OCI-LY7 (cell line): ENCODE measurements around the gene PIP5K1A. TPM values are rescaled to one million over a fixed set of nuclear protein-coding genes. Genes with fewer than 3 reads are reported as not detected.
A peak's percentile ranks its signal among the peaks of the same experiment; 100 is the strongest.

Experiments
- BruUV-seq: library from RNA; stranded (reverse); fragments of 400-500 nt; replicated peaks from 2 replicates; lab custom pipeline; 2021; lab: Mats Ljungman, UMichigan
- CTCF ChIA-PET: fragments of 300-600 bp; sonication (Branson Sonifier 250); formaldehyde crosslinking; loops from one replicate; lab custom pipeline; 2022; ENCODE audit warnings: antibody characterized with exemption; ENCODE audit not compliant: unreplicated experiment; lab: Charles Lee
- POLR2A ChIA-PET: fragments of 300-600 bp; sonication (Branson Sonifier 250); formaldehyde crosslinking; loops from one replicate; lab custom pipeline; 2022; ENCODE audit warnings: antibody characterized with exemption; lab: Charles Lee
- DNase-seq: peaks from one replicate; pipeline ENCODE4 v3.0.0-alpha.2; 2015; ENCODE audit warnings: low spot score
- H2AFZ ChIP-seq: fragments of 200-600 bp; sonication (generic), shearing (Covaris generic); 2 replicates; pipeline ENCODE4 v1.6.1; 2014; ENCODE audit warnings: mild to moderate bottlenecking, antibody characterized with exemption, low read length, moderate library complexity
- H3K27ac ChIP-seq: fragments of 200-600 bp; sonication (generic); 2 replicates; pipeline ENCODE4 v1.5.1; 2014; ENCODE audit warnings: mixed run types, low read depth, mild to moderate bottlenecking, moderate library complexity, low read length, inconsistent platforms; ENCODE audit not compliant: poor library complexity, severe bottlenecking
- H3K36me3 ChIP-seq: fragments of 200-600 bp; sonication (generic); 2 replicates; pipeline ENCODE4 v1.6.1; 2014; ENCODE audit warnings: mild to moderate bottlenecking, antibody characterized with exemption, low read length, moderate library complexity, mixed read lengths; ENCODE audit not compliant: insufficient read depth
- H3K4me1 ChIP-seq: fragments of 200-600 bp; sonication (generic); 2 replicates; pipeline ENCODE4 v1.5.1; 2014; ENCODE audit warnings: mild to moderate bottlenecking, low read length; ENCODE audit not compliant: insufficient read depth, poor library complexity, severe bottlenecking
- H3K4me2 ChIP-seq: fragments of 200-600 bp; sonication (generic); 2 replicates; pipeline ENCODE4 v1.6.1; 2014; ENCODE audit warnings: mild to moderate bottlenecking, low read length
- H3K4me3 ChIP-seq: fragments of 200-600 bp; sonication (generic); 2 replicates; pipeline ENCODE4 v1.5.1; 2014; ENCODE audit warnings: mild to moderate bottlenecking, low read depth, low read length; ENCODE audit not compliant: poor library complexity, severe bottlenecking
- H3K79me2 ChIP-seq: fragments of 200-600 bp; sonication (generic); 2 replicates; pipeline ENCODE4 v1.6.1; 2016; ENCODE audit warnings: low read depth, mild to moderate bottlenecking, low read length, moderate library complexity, mixed read lengths; ENCODE audit not compliant: insufficient read depth
- H3K9me2 ChIP-seq: fragments of 200-600 bp; sonication (generic); 2 replicates; pipeline ENCODE4 v1.6.1; 2016; ENCODE audit warnings: mild to moderate bottlenecking, low read length, mixed read lengths; ENCODE audit not compliant: insufficient read depth
- H3K9me3 ChIP-seq: fragments of 200-600 bp; sonication (generic); 2 replicates; pipeline ENCODE4 v1.6.1; 2014; ENCODE audit warnings: mild to moderate bottlenecking, mixed run types, low read length, mixed read lengths
- H4K20me1 ChIP-seq: fragments of 200-600 bp; sonication (generic); 2 replicates; pipeline ENCODE4 v1.6.1; 2014; ENCODE audit warnings: mild to moderate bottlenecking, antibody characterized with exemption, low read length, moderate library complexity, mixed read lengths; ENCODE audit not compliant: insufficient read depth
- EZH2phosphoT487 ChIP-seq: fragments of 200-600 bp; sonication (generic); IDR thresholded peaks from 2 replicates; pipeline ENCODE4 v1.6.1; 2018; ENCODE audit warnings: low read depth, borderline replicate concordance, mild to moderate bottlenecking, mixed run types, antibody characterized with exemption, low read length, moderate library complexity, mixed read lengths
- intact Hi-C: fragments of 100-400 bp; cut with micrococcal nuclease; formaldehyde crosslinking; loops from one replicate; pipeline ENCODE4 v1.10.0; 2022; ENCODE audit not compliant: unreplicated experiment
- total RNA-seq, 2 experiments: library from RNA; depleted of rRNA in 1 of 2; stranded (reverse); fragments of >200 nt in 1 of 2; shearing (Covaris generic) in 1 of 2; gene quantifications; 2 replicates each; pipeline ENCODE4 v1.2.3, GENCODE V29; 2014 to 2022
- TF ChIP-seq, protein P1 (sequence below): fragments of 200-600 bp; sonication (generic); conservative IDR thresholded peaks from 2 replicates; pipeline ENCODE4 v1.5.1; 2014; ENCODE audit warnings: mild to moderate bottlenecking, antibody characterized with exemption, low read length, moderate library complexity, mixed read lengths

The PIP5K1A gene
- total RNA-seq, 2 experiments from 2014 or later = 50.5 to 85.3 TPM

DNA sequence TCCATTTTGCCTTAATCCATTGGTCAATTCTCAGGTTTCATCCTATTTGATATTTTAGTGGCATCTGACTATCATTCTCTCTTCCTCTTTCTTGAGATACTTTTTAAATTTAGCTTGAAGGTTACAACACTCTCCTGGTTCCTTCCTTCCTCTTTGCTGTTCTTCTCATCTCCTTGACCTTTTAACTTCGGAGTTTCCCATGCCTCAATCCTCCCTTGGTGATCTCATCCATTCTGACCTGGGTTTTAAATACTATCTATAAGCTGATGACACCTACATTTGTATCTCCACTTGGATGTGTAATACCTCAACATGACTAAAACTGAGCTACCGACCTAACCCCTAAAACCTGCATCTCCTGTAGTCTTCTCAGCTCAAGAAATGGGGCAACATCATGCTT, 78.9 kb downstream of the PIP5K1A start:
- DNase-seq = peak; percentile 39
- H4K20me1 ChIP-seq = no peaks in the 10 kb centered on the region
- H3K4me3 ChIP-seq = no peak overlapping the region
- H3K36me3 ChIP-seq = no peaks in the 10 kb centered on the region
- peak overlapping the region; percentile 27 for H3K27ac ChIP-seq
- ChIA-PET CTCF (interaction anchor here (1.2 kb wide), 1 partner anchor 64 kb away, joined by 4 read pairs; no protein-coding TSS in a partner anchor), POLR2A (interaction anchor here (0.6 to 1.5 kb wide), 6 partner anchors 17 to 198 kb away, joined by 3 to 7 read pairs (median 3); partner anchors contain the start of genes PSMD4 and TNFAIP8L2)
- H3K9me2 ChIP-seq = no peaks in the 10 kb centered on the region
- no TSS peak for BruUV-seq
- H3K4me1 ChIP-seq = peaks cover 20% of the 10 kb centered on the region
- H3K4me2 ChIP-seq = peak overlapping the region; percentile 45
- intact Hi-C loops = no loop called here
- H3K9me3 ChIP-seq = no peaks in the 10 kb centered on the region
- no peak for TF ChIP-seq EZH2phosphoT487
- TF ChIP-seq, protein P1, sequence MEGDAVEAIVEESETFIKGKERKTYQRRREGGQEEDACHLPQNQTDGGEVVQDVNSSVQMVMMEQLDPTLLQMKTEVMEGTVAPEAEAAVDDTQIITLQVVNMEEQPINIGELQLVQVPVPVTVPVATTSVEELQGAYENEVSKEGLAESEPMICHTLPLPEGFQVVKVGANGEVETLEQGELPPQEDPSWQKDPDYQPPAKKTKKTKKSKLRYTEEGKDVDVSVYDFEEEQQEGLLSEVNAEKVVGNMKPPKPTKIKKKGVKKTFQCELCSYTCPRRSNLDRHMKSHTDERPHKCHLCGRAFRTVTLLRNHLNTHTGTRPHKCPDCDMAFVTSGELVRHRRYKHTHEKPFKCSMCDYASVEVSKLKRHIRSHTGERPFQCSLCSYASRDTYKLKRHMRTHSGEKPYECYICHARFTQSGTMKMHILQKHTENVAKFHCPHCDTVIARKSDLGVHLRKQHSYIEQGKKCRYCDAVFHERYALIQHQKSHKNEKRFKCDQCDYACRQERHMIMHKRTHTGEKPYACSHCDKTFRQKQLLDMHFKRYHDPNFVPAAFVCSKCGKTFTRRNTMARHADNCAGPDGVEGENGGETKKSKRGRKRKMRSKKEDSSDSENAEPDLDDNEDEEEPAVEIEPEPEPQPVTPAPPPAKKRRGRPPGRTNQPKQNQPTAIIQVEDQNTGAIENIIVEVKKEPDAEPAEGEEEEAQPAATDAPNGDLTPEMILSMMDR = no peak
- H2AFZ ChIP-seq = peak overlapping the region; percentile 66
- H3K79me2 ChIP-seq = no peaks in the 10 kb centered on the region

DNA sequence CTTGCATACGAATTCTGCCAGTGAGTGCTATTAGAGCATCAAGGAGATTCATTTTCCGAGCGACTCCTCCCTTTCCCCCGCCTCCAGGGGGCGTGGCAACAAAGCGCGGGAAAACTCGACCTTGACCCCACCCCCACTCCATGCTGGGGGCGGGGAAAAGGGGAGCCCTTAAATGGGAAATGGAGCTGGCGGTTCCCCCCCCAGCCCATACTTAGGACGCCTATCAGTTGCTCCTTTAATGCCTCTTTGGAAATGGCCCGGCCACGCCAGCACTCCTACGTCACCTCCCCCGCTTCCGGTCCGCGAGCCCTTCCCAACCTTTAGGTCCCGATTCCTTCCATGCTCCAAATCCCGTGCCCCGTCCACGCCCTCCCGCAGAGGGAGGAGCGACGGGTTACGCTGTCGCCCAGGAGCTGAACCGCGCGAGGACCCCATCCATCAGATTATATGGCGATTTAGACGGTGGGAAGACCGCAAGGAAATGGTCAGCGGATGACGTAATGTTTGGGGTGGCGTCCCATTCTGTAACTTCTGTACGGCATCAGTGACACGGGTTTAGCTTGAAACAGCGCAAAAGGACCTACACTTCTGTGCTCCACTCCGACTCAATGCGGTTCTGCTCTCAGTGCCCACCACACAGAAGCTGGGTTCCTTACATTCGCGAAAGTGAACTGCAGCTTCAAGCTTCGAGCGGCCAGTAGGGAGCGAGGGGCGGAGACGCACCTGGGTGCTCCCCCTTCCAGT, 83.0 kb downstream of the PIP5K1A start:
- peaks cover 19% of the 10 kb centered on the region; the same call in 1 of the 2 replicates for H3K79me2 ChIP-seq
- ChIA-PET POLR2A (interaction anchor here (0.5 to 1.7 kb wide), 11 partner anchors 26 to 134 kb away, joined by 3 to 7 read pairs (median 3); partner anchors contain the start of genes PSMD4 and VPS72), CTCF (interaction anchor here (0.6 to 0.7 kb wide), 2 partner anchors 19 to 995 kb away, joined by 3 read pairs; no protein-coding TSS in a partner anchor)
- no peak for TF ChIP-seq EZH2phosphoT487
- TF ChIP-seq, protein P1 = no peak
- peak; percentile 98 for DNase-seq
- H3K4me1 ChIP-seq = peaks cover 35% of the 10 kb centered on the region
- peak overlapping the region; percentile 79 for H2AFZ ChIP-seq
- intact Hi-C loops = loop anchor here (1.0 to 5.0 kb wide), 3 partner anchors 27 to 118 kb away; partner anchors contain the start of genes PI4KB, PSMB4 and PSMD4
- H3K4me3 ChIP-seq = peak overlapping the region; percentile 80
- peaks cover 9% of the 10 kb centered on the region; the same call in 1 of the 2 replicates for H4K20me1 ChIP-seq
- H3K9me2 ChIP-seq = no peaks in the 10 kb centered on the region
- peak overlapping the region; percentile 73 for H3K4me2 ChIP-seq
- peak overlapping the region; percentile 91 for H3K27ac ChIP-seq
- BruUV-seq = TSS peak; percentile 92
- no peaks in the 10 kb centered on the region for H3K9me3 ChIP-seq
- H3K36me3 ChIP-seq = peaks cover 8% of the 10 kb centered on the region
